ENCODE data around the gene BLOC1S6.

DNA sequence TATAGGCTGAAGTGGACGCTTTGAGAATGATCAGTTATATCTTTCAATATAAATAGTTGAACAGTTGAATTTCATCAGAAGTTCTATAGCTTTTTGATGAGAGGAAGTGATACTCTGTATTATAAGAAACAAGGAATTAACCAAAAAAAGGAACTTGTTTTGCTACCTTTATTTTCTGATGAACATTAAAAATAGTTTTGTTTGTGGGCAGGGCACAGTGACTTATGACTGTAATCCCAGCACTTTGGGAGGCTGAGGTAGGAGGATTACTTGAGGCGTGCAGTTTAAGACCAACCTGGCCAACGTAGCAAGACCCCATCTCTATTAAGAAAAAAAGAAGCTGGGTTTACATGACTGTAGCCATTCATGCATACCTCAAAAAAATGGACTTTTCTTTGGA is 16.7 kb downstream of the BLOC1S6 start:
- TF ChIP-seq, protein P1, sequence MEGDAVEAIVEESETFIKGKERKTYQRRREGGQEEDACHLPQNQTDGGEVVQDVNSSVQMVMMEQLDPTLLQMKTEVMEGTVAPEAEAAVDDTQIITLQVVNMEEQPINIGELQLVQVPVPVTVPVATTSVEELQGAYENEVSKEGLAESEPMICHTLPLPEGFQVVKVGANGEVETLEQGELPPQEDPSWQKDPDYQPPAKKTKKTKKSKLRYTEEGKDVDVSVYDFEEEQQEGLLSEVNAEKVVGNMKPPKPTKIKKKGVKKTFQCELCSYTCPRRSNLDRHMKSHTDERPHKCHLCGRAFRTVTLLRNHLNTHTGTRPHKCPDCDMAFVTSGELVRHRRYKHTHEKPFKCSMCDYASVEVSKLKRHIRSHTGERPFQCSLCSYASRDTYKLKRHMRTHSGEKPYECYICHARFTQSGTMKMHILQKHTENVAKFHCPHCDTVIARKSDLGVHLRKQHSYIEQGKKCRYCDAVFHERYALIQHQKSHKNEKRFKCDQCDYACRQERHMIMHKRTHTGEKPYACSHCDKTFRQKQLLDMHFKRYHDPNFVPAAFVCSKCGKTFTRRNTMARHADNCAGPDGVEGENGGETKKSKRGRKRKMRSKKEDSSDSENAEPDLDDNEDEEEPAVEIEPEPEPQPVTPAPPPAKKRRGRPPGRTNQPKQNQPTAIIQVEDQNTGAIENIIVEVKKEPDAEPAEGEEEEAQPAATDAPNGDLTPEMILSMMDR (IDR thresholded peaks at IDR 0.05) = no peak
- TF ChIP-seq POLR2AphosphoS5 (IDR thresholded peaks at IDR 0.05) = no peak
- no peak for TF ChIP-seq POLR2A (IDR thresholded peaks at IDR 0.05)
